Ammon's horn (tissue), 1 donor: ENCODE measurements around the gene APOBEC3B.
"Not testable (repeated sequence)": the region's sequence is repeated elsewhere in the genome, so short reads cannot be mapped to it uniquely, and the experiment has no call there.

ENCODE experiments used
- DNase-seq: peaks from one replicate; pipeline ENCODE4 v3.0.0-alpha.2; 2016; ENCODE audit warnings: low spot score

The APOBEC3B gene

GRCh38 chr22:38967451-38968450, 14.4 kb upstream of the APOBEC3B start:
- peak; percentile 51 for DNase-seq

DNA sequence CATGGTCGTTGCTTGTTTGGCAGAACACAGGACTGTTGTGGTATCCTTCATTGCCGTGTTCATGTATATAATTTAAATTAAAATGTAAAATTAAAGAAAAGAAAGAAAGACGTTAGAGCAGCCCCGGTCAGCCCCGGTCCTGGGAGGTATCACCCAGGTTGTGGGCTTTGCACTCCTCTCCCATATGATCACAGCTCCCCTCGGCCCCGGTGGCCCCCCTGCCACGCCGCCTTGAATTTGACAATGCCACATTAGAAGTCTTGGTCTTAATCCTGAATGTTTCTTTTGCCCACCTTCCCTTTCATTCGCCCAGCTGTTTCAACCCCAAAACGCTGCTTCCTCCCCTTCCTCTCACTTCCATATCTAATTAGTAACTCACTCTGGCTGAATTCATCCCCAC, 13.3 kb upstream of the APOBEC3B start:
- no peak for DNase-seq

DNA sequence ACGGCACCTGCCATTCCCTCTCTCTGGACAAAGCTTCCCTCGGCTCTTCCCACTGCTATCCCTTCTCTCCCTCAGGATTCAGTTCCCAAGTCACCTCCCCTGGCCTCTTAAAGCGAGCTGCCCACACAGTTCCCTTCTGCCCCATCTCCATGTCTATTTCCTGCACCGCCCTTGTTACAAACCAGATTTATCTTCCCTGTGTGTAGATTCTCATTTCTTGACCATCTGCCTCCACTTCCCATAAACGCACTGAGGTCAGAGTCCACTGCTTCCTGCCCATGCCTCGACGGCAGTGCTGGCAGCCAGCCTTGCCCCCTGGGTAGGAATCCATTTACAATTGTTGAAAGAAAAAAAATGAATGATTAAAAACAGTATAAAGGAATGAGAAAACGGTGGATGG, 11.6 kb upstream of the APOBEC3B start:
- DNase-seq: no peak

DNA sequence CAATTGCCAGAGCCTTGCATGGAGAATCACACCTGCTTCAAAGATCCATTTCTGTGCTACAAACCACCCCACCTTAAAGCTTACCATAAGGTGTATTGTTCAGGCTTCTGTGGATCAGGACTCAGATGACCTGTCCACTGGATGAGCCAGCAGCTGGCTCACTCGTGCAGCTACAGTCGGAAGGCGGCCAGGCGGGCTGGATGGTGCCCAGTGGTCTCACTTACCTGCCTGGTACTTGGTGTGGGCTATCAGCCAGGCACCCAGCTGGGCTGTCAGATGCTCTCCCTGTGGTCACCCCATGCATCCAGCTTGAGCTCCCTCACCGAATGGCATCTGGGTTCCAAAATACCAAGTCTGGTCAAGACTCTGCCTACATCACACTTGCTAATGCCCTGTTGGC, 10.9 kb upstream of the APOBEC3B start:
- DNase-seq: no peak

GRCh38 chr22:38971791-38972190, 10.4 kb upstream of the APOBEC3B start:
- no peak for DNase-seq

DNA sequence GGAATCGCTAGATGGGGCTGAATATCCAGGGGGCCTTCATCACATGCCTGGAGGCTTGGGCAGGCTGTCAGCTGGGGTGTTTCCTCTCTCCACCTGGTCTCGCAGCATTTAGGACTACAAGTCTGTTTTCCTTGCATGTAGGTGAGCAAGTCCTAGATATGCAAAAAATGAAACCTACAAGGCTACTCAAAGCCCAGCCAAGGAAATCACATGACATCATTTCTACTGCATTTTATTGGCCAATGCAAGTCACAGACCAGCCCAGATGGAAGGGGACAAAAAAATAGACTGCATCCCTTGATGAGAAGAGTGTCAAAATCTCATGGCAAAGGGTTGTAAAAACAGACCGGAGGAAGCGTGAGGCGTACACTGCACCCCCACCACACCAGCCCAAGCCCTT, 9.6 kb upstream of the APOBEC3B start:
- no peak for DNase-seq

- DNase-seq: peak; percentile 40
Measured at GRCh38 chr22:38973289-38974169, 8.6 kb upstream of the APOBEC3B start.

DNA sequence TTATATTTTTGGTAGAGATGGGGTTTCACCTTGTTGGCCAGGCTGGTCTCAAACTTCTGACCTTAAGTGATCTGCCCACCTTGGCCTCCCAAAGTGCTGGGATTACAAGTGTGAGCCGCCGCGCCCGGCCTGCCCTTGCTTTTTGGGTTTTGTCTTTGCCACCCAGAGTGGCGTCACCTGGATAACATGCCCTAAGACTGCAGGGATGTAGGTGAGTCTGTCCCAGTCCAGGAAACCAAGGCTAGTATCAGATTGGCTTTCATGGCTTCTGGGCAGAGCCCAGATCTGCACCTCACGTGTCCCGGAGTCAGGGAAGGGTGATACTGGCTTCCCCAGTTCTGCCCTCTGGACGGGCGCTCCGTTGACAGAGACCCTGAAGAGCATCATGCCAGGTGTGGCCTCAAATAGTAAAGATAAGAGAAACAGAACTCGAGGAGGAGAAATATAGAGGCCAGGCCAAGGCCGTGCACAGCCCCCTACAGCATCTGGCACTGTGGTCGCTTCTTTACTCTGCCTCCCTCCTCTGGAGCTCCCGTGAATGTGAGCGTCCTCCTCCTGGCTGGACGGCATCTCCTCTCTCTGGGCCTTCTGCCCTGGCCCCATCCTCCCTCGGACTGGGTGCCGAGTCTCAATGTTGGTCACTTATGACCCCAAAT, 7.8 kb upstream of the APOBEC3B start:
- no peak for DNase-seq

DNA sequence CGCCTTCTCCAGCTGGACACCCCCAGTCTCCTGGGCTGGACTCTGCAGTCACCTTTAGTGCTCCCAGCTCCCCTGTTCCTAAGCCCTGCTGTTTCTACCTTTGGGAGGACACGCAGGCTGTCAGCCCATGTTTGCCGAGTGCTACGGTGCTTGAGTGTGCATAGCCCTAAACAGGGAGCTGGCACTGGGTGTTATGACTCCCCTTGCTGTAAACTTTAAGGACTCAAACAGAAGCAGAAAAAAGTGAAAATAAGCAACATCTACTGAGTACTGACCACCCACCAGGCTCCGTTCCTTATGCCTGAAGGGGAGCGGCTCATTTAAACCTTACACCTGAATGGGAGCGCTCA, 7.3 kb upstream of the APOBEC3B start:
- no peak for DNase-seq

DNA sequence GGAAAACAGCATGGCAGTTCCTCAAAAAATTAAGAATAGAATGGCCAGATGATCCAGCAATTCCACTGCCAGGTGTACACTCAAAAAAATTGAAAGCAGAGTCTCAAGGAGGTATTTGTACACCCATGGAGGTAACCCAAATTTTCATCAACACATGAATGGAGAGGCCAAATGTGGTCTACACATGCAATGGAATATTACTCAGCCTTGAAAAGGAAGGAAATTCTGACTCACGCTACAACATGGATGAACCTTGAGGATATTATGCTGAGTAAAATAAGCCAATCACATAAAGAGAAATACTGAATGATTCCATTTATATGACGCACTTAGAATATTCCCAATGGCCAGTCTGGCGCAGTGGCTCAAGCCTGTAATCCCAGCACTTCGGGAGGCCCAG, 4.9 kb upstream of the APOBEC3B start:
- DNase-seq: not testable (repeated sequence)

- not testable (repeated sequence) for DNase-seq
Measured at GRCh38 chr22:38980587-38980986, 1.6 kb upstream of the APOBEC3B start.

DNA sequence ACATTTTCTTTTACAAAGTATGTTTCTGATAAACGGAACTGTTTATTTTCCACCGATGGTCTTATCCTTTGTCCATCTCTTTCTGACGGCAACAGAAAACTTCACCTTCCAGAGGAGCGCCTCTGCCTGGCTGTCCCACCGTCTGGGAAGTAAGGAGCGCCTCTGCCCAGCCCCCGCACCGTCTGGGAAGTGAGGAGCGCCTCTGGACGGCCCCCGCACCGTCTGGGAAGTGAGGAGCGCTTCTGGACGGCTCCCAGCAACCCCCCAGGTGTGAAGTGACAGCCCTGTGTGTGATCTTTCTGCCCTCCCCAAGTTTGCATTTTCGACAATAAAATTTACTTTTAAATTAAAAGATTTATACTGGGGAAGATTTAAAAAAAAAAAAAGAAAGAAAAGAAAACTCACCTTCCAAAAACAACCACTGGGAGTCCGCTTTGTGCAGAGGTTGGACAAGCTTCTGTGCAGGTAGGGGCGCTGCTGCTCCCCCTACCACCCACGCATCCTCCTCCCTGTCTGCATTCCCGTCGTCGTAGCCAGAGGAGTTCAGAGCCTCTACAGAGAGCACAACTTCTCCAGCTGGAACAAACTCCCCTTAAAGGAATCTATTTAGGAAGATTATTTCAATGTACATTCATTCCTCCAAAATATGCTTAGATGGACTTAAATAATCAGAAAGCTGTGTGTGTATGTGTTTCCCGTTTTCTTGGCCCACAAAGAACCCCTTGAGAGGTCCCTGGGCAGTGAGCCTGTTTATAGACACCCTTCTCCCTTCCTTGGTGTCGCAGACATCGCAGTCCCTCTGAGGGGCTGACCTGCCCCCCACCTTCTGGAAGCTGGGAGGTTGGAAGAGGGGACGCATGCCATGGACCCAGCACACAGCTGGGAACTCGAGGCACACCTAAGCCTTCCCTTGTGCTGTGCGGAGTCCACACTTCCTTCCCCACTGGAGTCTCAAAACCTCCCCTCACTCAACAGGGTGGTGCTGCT, 849 bp upstream of the APOBEC3B start:
- peak; percentile 22 for DNase-seq

GRCh38 chr22:38984224-38984623, 2.1 kb downstream of the APOBEC3B start:
- DNase-seq: no peak

GRCh38 chr22:38984784-38985757, 2.9 kb downstream of the APOBEC3B start:
- DNase-seq: not testable (repeated sequence)

DNA sequence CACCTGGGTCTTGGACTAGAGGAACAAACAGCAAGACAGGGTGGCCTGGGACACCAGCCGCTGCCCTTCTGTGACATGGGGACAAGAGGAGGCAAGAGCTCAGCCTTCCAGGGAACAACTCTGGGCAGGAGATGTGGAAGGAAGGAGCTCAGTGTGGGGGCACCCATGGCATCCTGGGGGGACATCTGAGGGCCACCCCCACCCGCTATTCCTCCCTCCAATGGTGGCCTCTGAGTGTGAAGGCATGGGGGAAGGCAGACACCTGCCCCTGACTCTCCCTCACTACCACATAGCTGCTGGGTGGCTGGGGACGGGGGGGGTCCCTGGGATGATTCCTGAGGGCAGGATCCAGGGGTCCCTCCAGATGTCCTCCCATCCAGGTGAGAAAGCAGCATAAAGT, 4.5 kb downstream of the APOBEC3B start:
- DNase-seq: no peak

DNA sequence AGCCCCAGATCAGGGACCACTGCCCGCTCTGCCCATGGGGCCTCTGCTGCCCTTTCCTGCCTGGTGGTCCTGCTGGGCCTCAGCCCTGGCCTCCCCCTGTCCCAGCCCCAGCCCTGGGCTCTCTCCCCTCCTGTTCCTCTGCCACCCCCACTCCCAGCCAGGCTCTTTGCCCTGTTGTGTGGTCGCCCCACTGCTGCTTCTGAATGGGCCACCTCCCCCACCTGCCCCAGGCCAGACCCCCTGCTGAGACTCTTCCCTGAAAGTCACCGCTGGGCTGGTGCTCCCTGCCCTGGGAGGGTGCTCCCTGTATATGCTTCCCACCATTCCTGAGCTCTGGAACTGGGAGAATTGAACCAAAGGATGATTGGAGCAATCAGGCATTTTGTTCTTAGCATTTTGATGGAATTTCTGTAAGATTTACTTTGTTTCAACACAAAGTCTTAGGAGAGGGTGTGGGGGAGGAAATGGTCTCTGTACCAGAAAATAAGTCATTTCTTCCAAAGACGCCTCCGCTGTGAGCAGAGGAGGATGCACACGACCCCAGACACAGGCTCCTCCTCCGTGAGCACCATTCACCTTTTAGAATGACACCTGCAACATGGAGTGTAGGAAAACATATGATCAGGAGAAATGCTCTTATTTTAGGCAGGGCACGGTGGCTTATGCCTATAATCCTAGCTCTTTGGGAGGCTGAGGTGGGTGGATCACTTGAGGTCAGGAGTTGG, 5.2 kb downstream of the APOBEC3B start:
- DNase-seq: no peak

GRCh38 chr22:38989466-38989865, 7.3 kb downstream of the APOBEC3B start:
- DNase-seq: no peak

- DNase-seq: not testable (repeated sequence)
Measured at GRCh38 chr22:38992871-38993371, 10.8 kb downstream of the APOBEC3B start.

DNA sequence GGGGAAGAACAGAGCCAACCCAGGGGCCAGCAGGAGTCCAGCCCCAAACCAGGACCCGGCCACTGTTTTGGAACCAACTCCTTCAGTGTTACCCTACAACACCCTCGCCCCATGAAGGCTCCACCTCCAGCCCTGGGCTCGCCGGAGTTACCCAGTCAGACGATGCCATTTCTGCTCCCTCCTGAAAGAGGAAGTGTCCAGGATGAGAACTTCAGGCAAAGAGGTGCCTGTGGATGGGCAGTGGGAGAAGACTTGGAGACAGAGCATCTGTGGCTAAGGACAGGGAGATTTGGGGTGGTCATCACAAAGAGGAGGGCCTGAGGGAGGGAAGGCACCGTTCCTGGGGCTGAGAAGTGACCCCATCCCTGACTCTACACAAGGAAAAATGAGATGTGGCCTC, 14.0 kb downstream of the APOBEC3B start:
- no peak for DNase-seq
